ENCODE measurements around the gene ARRDC4. TPM values are rescaled to one million over a fixed set of nuclear protein-coding genes. Genes with fewer than 3 reads are reported as not detected.
A peak's percentile ranks its signal among the peaks of the same experiment; 100 is the strongest.

ARRDC4 gene
- total RNA-seq, 2 donors from 2014 or later = 2.1 TPM

GRCh38 chr15:97941572-97941971, 18.9 kb upstream of the ARRDC4 start:
- no peak for TF ChIP-seq CTCF (conservative IDR thresholded peaks at IDR 0.05)
- Histone ChIP-seq H3K36me3 (ENCODE audit: control insufficient read depth, insufficient read depth, low read length) (no peaks in the 10 kb centered on the region), H3K4me3 (ENCODE audit: low read length) (no peak overlapping the region)

DNA sequence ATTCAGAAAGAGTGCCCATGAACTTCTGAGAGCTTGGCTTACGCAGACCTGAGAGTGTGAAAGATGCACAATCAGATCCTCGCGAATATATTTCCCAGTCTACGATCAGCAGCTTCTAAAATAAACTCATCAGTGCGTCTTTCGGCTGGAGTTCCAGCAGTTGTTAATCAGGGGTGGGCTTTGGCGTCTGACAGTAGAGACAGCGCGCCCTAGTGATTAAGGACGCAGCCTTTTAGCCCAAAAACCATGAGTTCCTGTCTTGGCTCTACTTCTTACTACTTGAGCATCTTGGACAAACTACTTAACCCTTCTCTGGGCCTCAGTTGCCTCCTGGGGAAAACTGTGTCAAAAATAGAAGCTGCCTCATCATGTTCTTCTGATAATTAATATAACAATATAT, 15.8 kb upstream of the ARRDC4 start:
- Histone ChIP-seq H3K9me3 (ENCODE audit: control insufficient read depth, low read length) (no peaks in the 10 kb centered on the region), H3K27ac (ENCODE audit: low read depth, low read length) (no peak overlapping the region), H3K4me1 (ENCODE audit: control insufficient read depth, insufficient read depth, low read length) (no peaks in the 10 kb centered on the region), H3K4me3 (ENCODE audit: low read length) (no peak overlapping the region), H3K9ac (ENCODE audit: extremely low read depth, low read length, poor library complexity, severe bottlenecking) (no peak overlapping the region), H3K27me3 (ENCODE audit: control insufficient read depth, insufficient read depth, low read length, poor library complexity, severe bottlenecking) (no peaks in the 10 kb centered on the region), H3K36me3 (ENCODE audit: control insufficient read depth, insufficient read depth, low read length) (no peaks in the 10 kb centered on the region)
- Mint-ChIP-seq H3K27me3 (ENCODE audit: insufficient read depth) (no peaks in the 10 kb centered on the region), H3K9me3 (no peaks in the 10 kb centered on the region), H3K36me3 (ENCODE audit: low read depth) (no peaks in the 10 kb centered on the region), H3K4me1 (no peaks in the 10 kb centered on the region), H3K27ac (no peak overlapping the region), H3K4me3 (no peak overlapping the region)
- 70 to 80% methylated on average over 5 to 10 of the region's 10 CpGs for WGBS, 2 experiments (ENCODE audit: insufficient coverage in 1 of 2, insufficient read length in 1 of 2)
- DNase-seq = no peak
- peak; percentile 36 for TF ChIP-seq CTCF (conservative IDR thresholded peaks at IDR 0.05)

More at GRCh38 chr15:97941572-97941971, 18.9 kb upstream of the ARRDC4 start:
- Mint-ChIP-seq H3K9me3 (no peaks in the 10 kb centered on the region), H3K4me3 (no peak overlapping the region), H3K36me3 (ENCODE audit: low read depth) (no peaks in the 10 kb centered on the region), H3K4me1 (no peaks in the 10 kb centered on the region), H3K27me3 (ENCODE audit: insufficient read depth) (no peaks in the 10 kb centered on the region), H3K27ac (no peak overlapping the region)
- WGBS, 2 experiments (ENCODE audit: insufficient coverage in 1 of 2, insufficient read length in 1 of 2) = 89 to 100% methylated on average over 1 of the region's 1 CpG
- Histone ChIP-seq H3K27me3 (ENCODE audit: control insufficient read depth, insufficient read depth, low read length, poor library complexity, severe bottlenecking) (no peaks in the 10 kb centered on the region), H3K27ac (ENCODE audit: low read depth, low read length) (no peak overlapping the region), H3K4me1 (ENCODE audit: control insufficient read depth, insufficient read depth, low read length) (no peaks in the 10 kb centered on the region), H3K9ac (ENCODE audit: extremely low read depth, low read length, poor library complexity, severe bottlenecking) (no peak overlapping the region), H3K9me3 (ENCODE audit: control insufficient read depth, low read length) (no peaks in the 10 kb centered on the region)
- no peak for DNase-seq

GRCh38 chr15:97947465-97948260, 12.8 kb upstream of the ARRDC4 start:
- Histone ChIP-seq H3K36me3 (ENCODE audit: control insufficient read depth, insufficient read depth, low read length) (no peaks in the 10 kb centered on the region), H3K4me3 (ENCODE audit: low read length) (no peak overlapping the region), H3K27ac (ENCODE audit: low read depth, low read length) (no peak overlapping the region), H3K4me1 (ENCODE audit: control insufficient read depth, insufficient read depth, low read length) (no peaks in the 10 kb centered on the region), H3K9ac (ENCODE audit: extremely low read depth, low read length, poor library complexity, severe bottlenecking) (no peak overlapping the region), H3K9me3 (ENCODE audit: control insufficient read depth, low read length) (no peaks in the 10 kb centered on the region), H3K27me3 (ENCODE audit: control insufficient read depth, insufficient read depth, low read length, poor library complexity, severe bottlenecking) (no peaks in the 10 kb centered on the region)
- 85 to 91% methylated on average over 6 to 14 of the region's 14 CpGs for WGBS, 2 experiments (ENCODE audit: insufficient coverage in 1 of 2, insufficient read length in 1 of 2)
- no peak overlapping the region for H3K27ac Mint-ChIP-seq
- no peaks in the 10 kb centered on the region for H3K27me3 Mint-ChIP-seq (ENCODE audit: insufficient read depth)
- DNase-seq = no peak
- H3K36me3 Mint-ChIP-seq (ENCODE audit: low read depth) = no peaks in the 10 kb centered on the region
- no peak overlapping the region for H3K4me3 Mint-ChIP-seq
- no peaks in the 10 kb centered on the region for H3K4me1 Mint-ChIP-seq
- no peaks in the 10 kb centered on the region for H3K9me3 Mint-ChIP-seq
- no peak for TF ChIP-seq CTCF (conservative IDR thresholded peaks at IDR 0.05)
